Measurements from ENCODE around the gene KIF5A. TPM values are rescaled to one million over a fixed set of nuclear protein-coding genes. Genes with fewer than 3 reads are reported as not detected.

The KIF5A gene
- total RNA-seq, 4 donors from 2014 or later, result 0.08 to 1.2 (median 0.23) TPM

- DNase-seq (ENCODE audit: low spot score in 2 of 2), result peak; percentile 44 to 85
- TF ChIP-seq POLR2A (IDR thresholded peaks at IDR 0.05) (no peak), CTCF (IDR thresholded peaks at IDR 0.05) (no peak)
Measured at GRCh38 chr12:57518920-57519795, 30.7 kb upstream of the KIF5A start.

GRCh38 chr12:57519796-57520052 is 30.1 kb upstream of the KIF5A start:
- WGBS, 2 donors, result 0% methylated on average over 8 of the region's 8 CpGs
- peak in 1 of 2 donors; percentile 47 for DNase-seq (ENCODE audit: low spot score in 2 of 2)
- TF ChIP-seq POLR2A (IDR thresholded peaks at IDR 0.05), result no peak
- no peak for TF ChIP-seq CTCF (IDR thresholded peaks at IDR 0.05)
- H3K4me3 ChIP-seq (ENCODE audit: low read depth, poor library complexity, severe bottlenecking), result peak overlapping the region; percentile 85
- intact Hi-C loops (cut with DNase I; ENCODE audit: low total_unique reads), result loop anchor here (5.0 kb wide), 1 partner anchor 1492 kb away; no protein-coding TSS in a partner anchor

More at GRCh38 chr12:57518920-57519795, 30.7 kb upstream of the KIF5A start:
- peak overlapping the region; percentile 85 for H3K4me3 ChIP-seq (ENCODE audit: low read depth, poor library complexity, severe bottlenecking)
- WGBS, 2 donors, result 25 to 26% methylated on average over 7 of the region's 7 CpGs
- intact Hi-C loops (cut with DNase I; ENCODE audit: low total_unique reads), result loop anchor here (5.0 kb wide), 1 partner anchor 1492 kb away; no protein-coding TSS in a partner anchor

GRCh38 chr12:57520053-57520818 is 29.6 kb upstream of the KIF5A start, which contains the start of gene DDIT3:
Gene DDIT3, minus strand, starts transcription at chr12:57520514. Its CDS starts 3,108 bp downstream, at chr12:57517406.
- DNase-seq (ENCODE audit: low spot score in 2 of 2), result peak; percentile 99 to 100
- TF ChIP-seq POLR2A (IDR thresholded peaks at IDR 0.05) (peak in 1 of 2 donors; percentile 99), CTCF (IDR thresholded peaks at IDR 0.05) (no peak)
- intact Hi-C loops (cut with DNase I; ENCODE audit: low total_unique reads), result no loop called here
- peak within 1 kb of the TSS; percentile 85 for H3K4me3 ChIP-seq (ENCODE audit: low read depth, poor library complexity, severe bottlenecking)
- WGBS, 2 donors, result 0% methylated on average over 35 to 41 of the region's 52 CpGs

- WGBS, 2 donors, result 38 to 41% methylated on average over 17 of the region's 17 CpGs
- no peak overlapping the region for H3K4me3 ChIP-seq (ENCODE audit: low read depth, poor library complexity, severe bottlenecking)
- intact Hi-C loops (cut with DNase I; ENCODE audit: low total_unique reads), result no loop called here
- TF ChIP-seq CTCF (IDR thresholded peaks at IDR 0.05) (no peak), POLR2A (IDR thresholded peaks at IDR 0.05) (no peak)
- peak; percentile 51 to 88 for DNase-seq (ENCODE audit: low spot score in 2 of 2)
Measured at GRCh38 chr12:57521525-57522010, 28.3 kb upstream of the KIF5A start.

- no peak for TF ChIP-seq POLR2A (IDR thresholded peaks at IDR 0.05)
- no peak for TF ChIP-seq CTCF (IDR thresholded peaks at IDR 0.05)
- peak within 1 kb of the TSS; percentile 76 for H3K4me3 ChIP-seq (ENCODE audit: low read depth, poor library complexity, severe bottlenecking)
- 0 to 1% methylated on average over 19 to 22 of the region's 57 CpGs for WGBS, 2 donors
- peak; percentile 92 to 98 for DNase-seq (ENCODE audit: low spot score in 2 of 2)
- intact Hi-C loops (cut with DNase I; ENCODE audit: low total_unique reads), result no loop called here
Measured at GRCh38 chr12:57522011-57522886, 27.6 kb upstream of the KIF5A start, which contains the start of gene MBD6. Gene MBD6, plus strand, starts transcription at chr12:57522824. Its CDS starts 1,480 bp downstream, at chr12:57524304.

Data from lower leg skin (tissue), 4 donors.